HG02642 (cell line): ENCODE results near the gene MYLK3.
A peak's percentile ranks its signal among the peaks of the same experiment; 100 is the strongest.
"Not testable (repeated sequence)": the region's sequence is repeated elsewhere in the genome, so short reads cannot be mapped to it uniquely, and the experiment has no call there.

ENCODE experiments used
- ATAC-seq: cut with Tn5 transposase; IDR thresholded peaks from one replicate; pipeline ENCODE4 v1.9.1; 2021; ENCODE audit warnings: mild to moderate bottlenecking; ENCODE audit not compliant: unreplicated experiment, poor library complexity

MYLK3 gene

GRCh38 chr16:46695937-46696336, 52.2 kb downstream of the MYLK3 start:
- no peak for ATAC-seq

DNA sequence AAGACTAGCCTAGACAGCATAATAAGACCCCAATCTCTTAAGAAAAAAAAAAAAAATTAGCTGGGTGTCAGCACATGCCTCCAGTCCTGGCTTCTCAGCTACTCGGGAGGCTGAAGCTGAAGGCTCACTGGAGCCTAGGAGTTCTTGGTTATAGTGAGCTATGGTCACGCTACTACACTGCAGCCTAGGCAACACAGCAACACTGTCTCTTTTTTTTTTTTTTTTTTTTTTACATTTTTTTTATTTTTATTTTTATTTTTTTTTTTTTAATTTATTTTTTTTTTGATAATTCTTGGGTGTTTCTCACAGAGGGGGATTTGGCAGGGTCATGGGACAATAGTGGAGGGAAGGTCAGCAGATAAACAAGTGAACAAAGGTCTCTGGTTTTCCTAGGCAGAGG, 54.5 kb downstream of the MYLK3 start:
- ATAC-seq, result no peak

DNA sequence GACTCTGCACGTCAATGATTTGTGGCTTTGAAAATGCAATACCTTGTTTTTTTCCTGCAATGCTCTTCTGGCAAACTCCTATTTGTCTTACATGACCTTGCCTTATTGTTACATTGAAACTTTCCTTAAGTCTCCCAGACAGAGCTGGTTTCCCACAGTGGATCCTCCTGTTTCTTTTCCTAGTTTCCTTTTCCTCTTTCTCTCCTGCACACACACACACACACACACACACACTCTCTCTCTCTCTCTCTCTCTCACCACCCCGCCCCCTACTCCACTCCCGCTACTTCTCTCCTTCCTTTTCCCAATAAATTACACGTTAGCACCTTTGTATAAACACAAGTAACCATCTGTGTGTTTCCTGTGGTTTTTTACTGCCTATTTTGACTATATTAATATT, 56.4 kb downstream of the MYLK3 start:
- ATAC-seq, result no peak

GRCh38 chr16:46690281-46691178, 57.6 kb downstream of the MYLK3 start:
- no peak for ATAC-seq

DNA sequence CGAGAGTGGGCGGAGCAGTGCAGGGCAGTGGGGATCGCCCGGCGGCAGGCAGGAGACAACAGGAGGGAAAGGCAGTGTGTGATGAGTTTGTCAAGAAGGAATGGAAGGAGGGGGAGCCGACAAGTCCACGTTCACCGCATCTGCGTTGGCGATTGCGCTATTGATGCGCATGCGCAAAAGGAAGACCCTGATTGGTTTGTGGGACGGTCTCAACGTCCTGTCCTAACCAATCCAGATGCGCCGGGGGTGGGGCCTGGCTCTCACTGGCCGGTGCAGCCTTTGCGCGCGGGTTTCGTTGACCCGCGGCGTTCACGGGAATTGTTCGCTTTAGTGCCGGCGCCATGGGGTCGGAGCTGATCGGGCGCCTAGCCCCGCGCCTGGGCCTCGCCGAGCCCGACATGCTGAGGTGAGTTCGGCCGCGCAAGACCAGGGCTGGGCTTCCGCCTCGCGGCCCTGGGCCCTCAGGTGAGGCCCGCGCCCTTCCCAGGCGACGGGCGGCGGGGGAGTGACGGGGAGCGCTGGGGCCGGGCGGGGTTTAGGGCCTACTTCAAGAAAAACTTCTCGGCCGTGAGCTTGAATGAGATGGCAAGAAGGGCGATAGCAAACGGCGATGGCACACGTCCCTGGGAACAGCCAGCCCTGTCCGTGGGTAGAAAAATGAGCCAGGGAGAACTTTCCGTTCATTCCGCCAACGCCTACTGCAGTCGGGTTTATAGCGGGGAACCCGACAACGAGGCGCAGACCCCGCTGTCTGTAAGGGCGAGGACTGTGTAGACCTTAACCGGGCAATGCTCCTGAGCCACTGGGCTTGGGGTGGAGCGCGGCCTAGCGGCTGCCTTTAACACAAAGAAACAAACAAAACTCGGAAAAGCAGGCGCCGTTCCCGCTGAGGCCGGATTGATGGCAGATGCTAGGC, 58.5 kb downstream of the MYLK3 start, which contains the start of gene ORC6:
TSS of gene ORC6 (plus strand) at position 295 of the 916 bp plus-strand sequence. CDS start at position 342, 47 bp downstream.
- peak; percentile 80 for ATAC-seq

GRCh38 chr16:46688654-46689364, 59.3 kb downstream of the MYLK3 start, which contains the start of gene VPS35:
Gene VPS35 (minus strand): TSS chr16:46689178. CDS start chr16:46689133, 45 bp downstream.
- ATAC-seq, result peak; percentile 89

GRCh38 chr16:46688101-46688653, 60.0 kb downstream of the MYLK3 start:
- ATAC-seq, result no peak

DNA sequence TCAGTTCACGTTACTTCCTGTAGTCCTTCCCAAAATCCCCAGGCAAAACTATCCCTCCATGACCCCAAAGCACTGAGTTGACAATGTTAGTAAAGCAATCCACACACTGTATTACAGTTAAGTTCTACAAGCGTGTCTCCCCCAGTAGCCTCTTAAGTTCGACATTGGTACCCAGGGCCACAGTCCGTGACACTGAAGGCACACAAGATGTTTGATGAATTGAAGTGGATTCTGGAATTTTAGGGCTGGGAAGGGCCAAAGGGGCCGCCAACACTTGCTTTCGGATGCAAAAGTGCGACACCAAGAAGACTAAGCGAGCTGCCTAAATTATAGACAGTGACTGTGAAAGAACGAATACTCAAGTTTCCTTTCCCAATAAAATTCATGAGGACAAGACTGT, 60.7 kb downstream of the MYLK3 start:
- no peak for ATAC-seq

DNA sequence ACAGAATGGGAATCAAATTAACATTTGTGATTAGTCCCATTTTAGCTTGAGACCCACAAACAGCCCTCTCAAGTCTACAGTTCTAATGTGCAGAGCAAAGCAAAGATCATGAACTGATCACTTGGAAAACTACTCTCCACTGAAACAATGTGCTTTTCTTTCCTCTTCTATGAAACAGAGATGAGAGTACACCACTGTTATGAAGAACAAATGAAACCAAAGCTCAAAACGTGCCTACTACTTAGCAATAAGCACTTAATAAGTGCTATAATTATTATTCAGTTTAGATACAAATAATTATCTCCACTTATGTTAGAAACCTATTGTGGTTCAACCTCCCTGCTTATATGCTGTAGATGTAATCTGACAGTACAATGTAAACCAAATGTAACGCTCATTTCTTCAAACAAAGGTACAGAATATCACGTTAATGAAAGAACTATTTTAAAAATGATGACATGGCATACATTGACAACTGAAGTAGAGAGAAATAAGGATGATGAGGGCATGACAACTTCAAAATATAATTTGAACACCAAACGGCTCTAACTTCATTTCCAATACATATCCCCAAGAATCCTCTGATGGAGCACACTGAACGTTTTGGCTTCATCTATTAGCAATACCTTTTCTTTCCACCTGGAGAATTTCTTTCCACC, 61.2 kb downstream of the MYLK3 start:
- no peak for ATAC-seq

GRCh38 chr16:46681867-46682266, 66.3 kb downstream of the MYLK3 start:
- ATAC-seq, result not testable (repeated sequence)

DNA sequence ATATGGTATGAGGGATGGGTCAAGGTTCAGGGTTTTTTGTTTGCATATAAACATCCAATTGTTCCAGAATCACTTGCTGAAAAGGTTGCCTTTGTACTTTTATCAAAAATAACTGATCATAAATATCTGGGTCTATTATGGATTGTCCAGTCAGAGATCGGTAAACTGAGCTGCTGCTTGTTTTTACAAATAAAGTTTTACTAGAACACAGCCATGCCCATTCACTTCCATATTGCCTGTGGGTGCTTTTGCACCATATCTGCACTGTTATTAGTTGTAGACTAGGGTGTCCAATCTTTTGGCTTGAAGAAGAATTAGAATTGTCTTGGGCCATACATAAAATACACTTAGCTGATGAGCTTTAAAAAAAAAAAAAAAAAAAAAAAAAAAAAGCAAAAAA, 70.2 kb downstream of the MYLK3 start:
- ATAC-seq, result not testable (repeated sequence)

- ATAC-seq, result peak; percentile 76
Observed at GRCh38 chr16:46673320-46674013, 74.7 kb downstream of the MYLK3 start.

DNA sequence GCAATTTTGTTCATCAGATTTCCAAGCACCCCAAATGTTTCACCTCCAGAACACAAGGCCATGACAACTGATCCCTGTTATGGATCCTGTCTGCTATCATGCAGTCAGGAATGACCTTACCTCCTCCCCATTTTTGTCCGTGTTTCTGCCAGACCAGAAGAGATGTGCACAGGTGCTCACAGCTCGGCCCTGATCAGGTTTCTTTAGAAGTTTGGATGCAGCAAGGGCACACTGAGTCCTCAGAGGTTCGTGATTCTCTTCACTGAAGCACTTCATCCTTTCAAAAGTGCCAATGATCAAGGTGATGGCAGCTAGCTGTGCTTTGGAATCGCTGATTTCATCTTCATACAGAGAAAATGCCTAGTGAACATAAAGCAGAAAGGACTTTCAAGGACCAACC, 86.0 kb downstream of the MYLK3 start:
- ATAC-seq, result no peak

DNA sequence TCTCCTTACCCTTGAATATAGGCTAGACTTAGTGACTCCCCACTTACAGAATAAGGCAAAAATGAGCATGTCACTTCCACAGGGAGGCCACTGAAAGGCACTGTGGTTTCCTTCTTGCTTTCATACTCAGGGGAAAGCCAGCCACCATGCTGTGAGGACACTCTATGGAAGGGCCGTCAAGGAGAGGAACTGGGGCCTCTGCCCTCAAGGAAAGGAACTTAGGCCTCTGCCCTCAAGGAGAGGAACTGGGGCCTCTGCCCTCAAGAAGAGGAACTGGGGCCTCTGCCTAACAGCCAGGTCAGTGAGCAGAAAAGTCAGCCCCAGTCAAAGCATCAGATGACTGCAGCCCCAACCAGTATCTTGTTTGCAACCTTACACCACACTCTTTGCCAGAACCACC, 89.2 kb downstream of the MYLK3 start:
- ATAC-seq, result peak; percentile 96
